Kidney capillary endothelial cell (primary cell): ENCODE measurements around the gene TTLL7.

Source experiments
- DNase-seq: peaks from one replicate; pipeline ENCODE4 v3.0.0-alpha.2; 2018; ENCODE audit warnings: low spot score

Gene TTLL7

DNA sequence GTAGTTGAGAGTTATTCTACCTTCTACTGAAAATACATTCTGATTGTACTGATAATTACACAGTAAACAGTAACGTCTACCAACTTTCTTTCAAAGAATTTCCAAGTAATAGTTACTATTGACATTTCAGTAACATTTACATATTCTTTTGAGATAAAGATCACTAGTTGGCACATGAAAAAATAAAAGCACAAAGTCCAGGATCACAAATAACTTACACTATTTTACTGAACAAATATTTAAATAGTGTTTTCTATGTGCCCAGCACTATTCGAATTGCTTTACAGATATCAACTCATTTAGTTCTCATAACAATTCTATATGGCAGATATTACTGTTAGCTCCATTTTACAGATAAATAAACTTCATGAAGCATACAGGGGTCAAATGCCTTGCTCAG is 126.4 kb downstream of the TTLL7 start:
- DNase-seq = no peak

DNA sequence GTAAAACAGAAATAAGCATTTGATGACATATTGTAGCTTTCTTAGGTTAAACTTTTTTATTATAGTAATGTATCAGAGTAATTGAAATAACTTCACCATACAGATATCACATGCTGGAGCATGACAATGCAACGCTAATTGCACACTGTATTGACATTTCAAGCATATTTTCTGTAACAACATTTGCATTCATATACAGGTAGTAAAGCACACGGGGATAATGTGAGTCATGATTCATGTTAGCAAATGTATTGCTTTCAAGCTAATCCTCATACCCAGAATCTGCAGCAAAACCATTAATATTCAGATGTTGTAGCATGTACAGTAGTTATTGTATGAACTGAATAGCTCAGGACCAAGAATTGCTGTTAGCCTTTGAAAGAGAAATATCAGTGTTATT is 133.9 kb downstream of the TTLL7 start:
- DNase-seq = no peak

DNA sequence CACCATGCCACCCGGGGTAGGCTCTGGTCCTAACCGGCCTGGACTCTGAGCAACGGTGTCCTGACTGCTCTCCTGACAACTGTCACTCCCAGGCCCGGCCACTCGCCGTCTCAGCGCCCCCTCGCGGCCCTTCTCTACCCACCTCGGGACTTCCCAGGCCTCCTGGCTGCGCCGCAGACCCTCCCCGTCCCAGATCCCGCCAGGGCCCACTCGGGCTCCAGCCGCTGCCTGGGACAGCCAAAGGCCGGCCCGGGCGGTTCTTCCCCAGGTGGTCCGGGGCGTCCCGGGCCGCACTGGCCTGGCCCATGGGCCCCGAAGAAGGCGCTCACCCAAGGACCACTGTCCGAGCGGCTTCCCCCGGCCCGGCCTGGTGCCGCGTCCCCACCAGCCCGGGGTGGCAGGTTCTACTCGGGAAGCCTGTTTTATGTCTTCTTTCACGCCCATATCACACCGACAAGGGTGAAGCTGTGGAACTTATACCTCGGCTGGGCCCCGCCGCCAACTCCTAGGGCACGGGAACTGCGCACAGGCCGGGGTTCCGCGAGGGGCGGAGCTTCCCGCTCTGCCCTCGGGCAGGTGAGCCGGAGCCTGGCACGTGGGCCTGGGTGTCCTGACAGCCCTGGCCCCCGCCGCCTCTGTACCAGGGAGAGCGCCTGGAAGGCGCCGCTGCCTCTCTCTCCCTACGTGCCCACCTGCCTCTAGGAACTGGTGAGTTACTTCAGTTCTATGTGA is 138.3 kb downstream of the TTLL7 start:
- no peak for DNase-seq

- no peak for DNase-seq
These were observed 141.2 kb downstream of the TTLL7 start for GRCh38 chr1:83857716-83858115.

- DNase-seq = peak; percentile 32
These were observed 141.8 kb downstream of the TTLL7 start for GRCh38 chr1:83857103-83857502.

- no peak for DNase-seq
These were observed 142.6 kb downstream of the TTLL7 start for GRCh38 chr1:83856381-83856780.

DNA sequence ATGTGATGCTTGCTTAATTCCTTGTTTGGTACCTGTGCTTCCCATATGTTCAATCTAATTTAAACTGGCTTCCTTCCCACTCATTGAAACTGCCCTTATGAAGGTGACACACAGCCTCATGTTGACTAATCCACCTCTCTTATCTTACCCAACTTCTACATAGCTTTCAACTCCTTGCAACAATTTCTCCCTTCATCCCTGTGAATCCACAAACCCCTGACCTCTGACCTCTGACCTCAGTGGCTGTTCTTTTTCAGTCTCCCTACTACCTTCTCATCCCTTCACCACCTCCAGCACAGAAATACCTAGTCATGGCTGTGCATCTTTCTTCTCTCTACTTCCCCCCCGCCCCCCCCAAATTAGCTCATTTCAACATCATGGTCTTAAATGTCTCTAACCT is 144.5 kb downstream of the TTLL7 start:
- no peak for DNase-seq

DNA sequence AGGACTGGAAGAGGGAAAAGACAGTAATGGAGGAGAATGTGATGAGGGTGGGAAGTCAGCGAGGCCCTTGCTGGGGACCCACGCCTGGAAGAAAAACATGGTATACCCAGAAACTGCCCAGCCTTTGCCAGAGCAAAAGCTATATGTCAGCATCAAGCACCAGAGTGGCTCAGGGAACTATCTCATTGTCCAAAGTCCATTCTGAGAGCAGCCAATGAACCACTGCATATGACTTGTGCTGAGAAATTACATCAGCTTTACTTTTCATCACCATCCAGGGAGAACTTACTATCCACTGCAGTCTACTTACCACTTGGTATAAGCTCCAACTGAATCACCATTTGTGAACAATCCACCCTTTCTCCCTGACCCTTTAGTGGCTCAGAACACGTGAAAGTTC is 148.1 kb downstream of the TTLL7 start:
- DNase-seq = no peak

DNA sequence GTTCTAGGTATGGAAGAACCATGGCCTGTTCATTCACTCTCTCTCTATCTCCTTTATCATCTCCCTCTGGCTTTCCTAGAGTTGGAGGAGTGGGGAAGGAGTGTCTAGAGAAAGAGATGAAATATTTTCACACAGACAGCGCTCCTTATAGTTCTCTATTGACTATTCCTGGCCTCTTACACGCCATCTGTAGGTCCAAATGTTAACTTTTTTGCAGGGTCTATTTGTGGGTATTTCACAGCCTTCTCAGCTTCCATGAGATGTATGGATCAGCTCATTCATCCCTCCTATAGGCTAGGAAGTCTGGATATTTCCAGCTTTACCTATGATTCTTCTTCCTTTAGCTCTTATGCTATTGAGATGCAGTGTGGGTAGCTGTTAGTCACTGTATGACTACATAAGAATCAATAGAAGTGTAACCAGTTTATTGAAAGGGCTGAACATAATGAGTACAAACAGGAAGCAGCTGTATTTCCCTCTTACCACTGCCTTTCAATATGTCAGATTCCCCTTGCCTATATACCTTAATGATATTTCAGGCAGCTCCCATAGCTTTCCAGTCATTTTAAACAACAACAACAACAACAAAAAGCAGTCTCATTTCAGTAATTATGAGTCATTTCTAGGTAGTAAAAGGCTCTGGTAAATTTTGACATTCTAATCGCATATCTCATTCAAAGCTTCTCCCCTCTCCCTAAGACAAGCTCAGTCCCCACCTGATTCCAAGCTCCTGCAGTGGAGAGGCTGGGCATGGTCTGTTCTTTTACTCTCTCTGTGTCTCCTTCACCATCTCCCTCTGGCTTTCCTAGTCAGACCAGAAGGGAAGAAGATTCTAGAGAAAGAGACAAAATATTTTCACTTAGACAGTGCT is 149.5 kb downstream of the TTLL7 start:
- no peak for DNase-seq

DNA sequence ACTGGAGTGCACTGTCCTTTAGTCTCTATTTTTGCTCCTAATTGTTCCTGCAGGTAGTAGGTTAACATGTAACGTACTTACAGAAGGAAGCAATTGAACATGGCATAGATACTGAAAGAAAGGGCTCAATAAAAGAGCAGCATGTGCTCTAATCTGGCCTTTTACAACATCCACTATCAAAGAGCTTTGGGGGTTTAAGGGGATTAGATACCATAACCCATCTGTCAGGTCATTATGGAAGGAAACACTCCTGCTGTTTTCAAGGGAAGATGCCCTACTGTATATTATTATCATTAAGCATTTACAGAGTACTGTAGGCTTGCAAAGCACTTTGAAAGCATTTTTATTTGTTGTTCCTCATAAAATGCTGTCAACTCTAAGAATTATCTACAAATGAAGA is 152.8 kb downstream of the TTLL7 start:
- DNase-seq = no peak

GRCh38 chr1:83845437-83846071 is 153.4 kb downstream of the TTLL7 start:
- DNase-seq = no peak

GRCh38 chr1:83844546-83844945 is 154.4 kb downstream of the TTLL7 start:
- no peak for DNase-seq

GRCh38 chr1:83839566-83840173 is 159.3 kb downstream of the TTLL7 start:
- no peak for DNase-seq

GRCh38 chr1:83838573-83838972 is 160.4 kb downstream of the TTLL7 start:
- DNase-seq = no peak

DNA sequence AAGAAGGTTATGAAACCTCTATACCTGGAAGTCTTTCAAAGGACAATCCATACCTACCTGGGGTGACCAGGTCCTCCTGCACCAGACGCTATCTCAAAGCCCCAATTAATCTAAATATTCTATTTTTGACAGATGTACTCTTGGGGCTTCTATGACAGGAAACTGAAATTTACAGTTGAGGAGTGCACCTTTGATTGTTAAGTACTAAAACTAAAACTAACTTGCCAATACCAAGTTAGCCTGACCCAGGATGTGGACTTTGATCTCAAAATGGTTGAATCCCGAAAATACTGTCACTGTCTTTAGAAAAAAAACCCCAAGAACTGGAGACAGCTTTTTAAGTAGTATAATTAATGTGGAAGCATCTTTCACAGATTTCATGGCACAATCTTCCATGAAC is 162.4 kb downstream of the TTLL7 start:
- no peak for DNase-seq

DNA sequence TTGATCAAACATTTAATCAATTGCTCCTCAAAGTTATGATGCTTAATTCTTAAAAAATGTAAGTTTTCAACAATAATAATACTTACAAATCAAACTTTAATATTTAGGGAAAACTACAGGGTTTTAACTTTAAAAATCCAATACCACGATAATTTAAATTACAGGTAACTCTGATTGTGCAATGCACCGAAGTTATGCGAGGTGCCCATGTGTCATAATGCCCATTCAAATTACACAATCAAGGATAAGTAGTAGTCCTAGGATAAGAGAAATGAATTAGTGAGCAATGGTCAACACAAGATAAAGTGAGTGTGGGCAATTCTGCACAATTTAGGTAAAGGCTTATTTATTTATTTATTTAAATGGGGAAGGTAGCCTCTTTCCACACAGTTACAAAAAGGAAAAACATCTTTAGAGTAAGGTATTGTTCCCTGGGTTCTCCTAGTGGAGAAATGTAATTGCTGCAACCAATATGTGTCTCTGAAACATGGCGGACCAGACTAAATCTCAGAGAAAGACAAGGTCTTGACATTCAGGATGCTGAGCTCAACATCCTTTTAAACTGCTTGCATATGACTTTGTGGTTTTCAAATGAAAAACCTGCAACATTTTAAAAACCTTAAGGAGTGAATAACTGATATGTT is 164.2 kb downstream of the TTLL7 start:
- no peak for DNase-seq

GRCh38 chr1:83832194-83832593 is 166.7 kb downstream of the TTLL7 start:
- DNase-seq = no peak

DNA sequence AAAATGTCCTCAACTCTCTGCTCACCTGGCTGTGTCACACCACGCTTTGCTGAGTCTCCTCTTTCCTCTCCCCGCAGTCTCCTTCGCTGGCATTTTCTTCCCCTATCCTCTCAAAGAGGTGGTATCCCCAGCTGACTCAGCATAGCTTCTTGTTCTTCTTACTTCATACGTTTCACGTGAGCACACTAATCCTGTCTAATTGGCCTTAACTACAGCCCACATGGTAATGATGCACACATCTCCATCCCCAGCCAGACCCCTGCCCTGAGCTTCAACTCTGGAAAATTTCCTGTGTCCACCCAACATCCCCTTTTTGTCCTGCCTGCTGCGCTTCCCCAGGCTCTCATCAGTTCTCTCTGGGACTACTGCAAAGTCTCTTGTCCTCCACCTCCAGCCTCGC is 169.8 kb downstream of the TTLL7 start:
- no peak for DNase-seq

DNA sequence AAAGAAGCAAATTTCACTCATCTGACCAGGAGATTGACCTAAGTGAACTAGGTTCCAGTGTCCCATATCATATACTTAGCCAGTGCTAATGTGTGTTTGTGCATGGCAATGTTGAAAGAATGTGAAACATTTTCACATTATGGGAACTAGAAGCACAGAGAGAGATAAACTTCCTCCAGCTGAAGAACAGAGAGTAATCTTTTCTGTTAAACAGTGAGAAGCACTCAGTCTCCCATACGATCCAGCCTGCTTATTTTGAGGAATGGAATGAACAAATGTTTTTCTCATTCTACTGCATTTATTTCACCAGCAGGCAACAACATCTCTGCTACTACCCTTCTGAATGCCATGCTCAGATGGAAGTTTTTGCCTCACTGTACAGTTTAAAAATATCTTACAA is 170.5 kb downstream of the TTLL7 start:
- DNase-seq = no peak

DNA sequence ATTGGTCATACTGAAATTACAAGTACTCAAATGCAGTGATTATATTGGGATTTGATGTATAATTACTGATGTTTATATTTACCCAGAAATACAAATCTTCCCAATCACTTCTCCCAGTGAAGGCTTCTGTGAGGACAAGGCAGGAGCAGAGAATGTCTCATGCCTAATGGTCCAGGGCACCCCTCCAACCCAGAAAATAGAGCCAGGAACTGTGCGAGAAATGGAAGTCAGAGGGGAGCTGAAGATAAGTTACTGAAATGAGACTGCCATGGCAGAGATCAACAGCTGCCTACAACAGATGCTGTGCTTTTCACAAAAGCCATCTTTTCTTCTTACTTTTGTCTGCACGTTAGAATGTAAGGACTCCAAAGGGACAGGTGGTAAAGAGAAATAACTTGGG is 171.2 kb downstream of the TTLL7 start:
- DNase-seq = no peak

- DNase-seq = no peak
These were observed 176.7 kb downstream of the TTLL7 start for GRCh38 chr1:83822208-83822607.

- DNase-seq = no peak
These were observed 179.5 kb downstream of the TTLL7 start for GRCh38 chr1:83819436-83819835.
